GM12874 (cell line): ENCODE results near the gene SLC26A6.

Experiments
- TF ChIP-seq, protein P1 (sequence below): IDR thresholded peaks from 2 replicates; pipeline ENCODE4 v1.5.1; 2011; ENCODE audit warnings: low read depth, mild to moderate bottlenecking, control low read depth, low read length, moderate library complexity; ENCODE audit not compliant: insufficient read depth

The SLC26A6 gene

GRCh38 chr3:48663489-48664312, 28.4 kb upstream of the SLC26A6 start:
- TF ChIP-seq, protein P1, sequence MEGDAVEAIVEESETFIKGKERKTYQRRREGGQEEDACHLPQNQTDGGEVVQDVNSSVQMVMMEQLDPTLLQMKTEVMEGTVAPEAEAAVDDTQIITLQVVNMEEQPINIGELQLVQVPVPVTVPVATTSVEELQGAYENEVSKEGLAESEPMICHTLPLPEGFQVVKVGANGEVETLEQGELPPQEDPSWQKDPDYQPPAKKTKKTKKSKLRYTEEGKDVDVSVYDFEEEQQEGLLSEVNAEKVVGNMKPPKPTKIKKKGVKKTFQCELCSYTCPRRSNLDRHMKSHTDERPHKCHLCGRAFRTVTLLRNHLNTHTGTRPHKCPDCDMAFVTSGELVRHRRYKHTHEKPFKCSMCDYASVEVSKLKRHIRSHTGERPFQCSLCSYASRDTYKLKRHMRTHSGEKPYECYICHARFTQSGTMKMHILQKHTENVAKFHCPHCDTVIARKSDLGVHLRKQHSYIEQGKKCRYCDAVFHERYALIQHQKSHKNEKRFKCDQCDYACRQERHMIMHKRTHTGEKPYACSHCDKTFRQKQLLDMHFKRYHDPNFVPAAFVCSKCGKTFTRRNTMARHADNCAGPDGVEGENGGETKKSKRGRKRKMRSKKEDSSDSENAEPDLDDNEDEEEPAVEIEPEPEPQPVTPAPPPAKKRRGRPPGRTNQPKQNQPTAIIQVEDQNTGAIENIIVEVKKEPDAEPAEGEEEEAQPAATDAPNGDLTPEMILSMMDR = peak; percentile 92

- TF ChIP-seq, protein P1 = no peak
Measured at GRCh38 chr3:48662753-48663488, 27.7 kb upstream of the SLC26A6 start, which contains the start of gene CELSR3. CELSR3 (minus strand) TSS chr3:48662886; CDS start chr3:48662634, 252 bp downstream.

DNA sequence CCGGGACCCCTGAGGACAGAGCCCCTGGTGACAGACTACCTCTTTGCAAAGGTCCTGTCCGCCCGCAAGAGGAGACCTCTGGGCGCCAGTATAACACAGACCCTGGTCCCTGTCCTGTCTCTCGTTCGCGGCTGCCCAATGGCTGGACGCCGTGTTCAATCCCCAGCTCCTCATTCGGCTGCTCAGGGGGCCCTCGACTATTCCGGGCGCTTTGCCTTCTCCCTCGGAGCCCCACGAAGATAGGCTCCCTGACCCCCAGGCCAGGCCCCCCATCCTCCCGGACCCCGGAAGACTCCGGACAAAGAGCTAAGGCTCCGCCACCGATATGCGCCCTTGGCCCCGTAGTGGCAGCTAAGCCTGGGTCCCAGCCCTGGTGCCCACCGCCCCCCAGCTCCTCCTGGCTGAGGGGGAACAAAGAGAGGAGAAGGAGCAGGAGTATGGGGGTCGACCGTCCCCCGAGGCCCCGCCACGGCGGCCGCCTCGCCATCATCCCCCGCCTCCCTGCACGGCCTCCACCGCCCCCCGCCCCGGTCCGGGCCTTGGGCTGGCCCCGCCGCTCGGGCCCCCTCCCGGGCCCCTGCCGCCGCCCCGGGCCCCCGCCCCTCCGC, 27.0 kb upstream of the SLC26A6 start:
- TF ChIP-seq, protein P1 = no peak

- TF ChIP-seq, protein P1 = no peak
Measured at GRCh38 chr3:48661501-48662144, 26.4 kb upstream of the SLC26A6 start.

GRCh38 chr3:48660800-48661400, 25.6 kb upstream of the SLC26A6 start:
- TF ChIP-seq, protein P1 = no peak

- TF ChIP-seq, protein P1 = no peak
Measured at GRCh38 chr3:48656841-48657281, 21.6 kb upstream of the SLC26A6 start.
